Hypothalamus (tissue), 51 donors: ENCODE data around the gene ICOSLG.
A peak's percentile ranks its signal among the peaks of the same experiment; 100 is the strongest.
"Not testable (repeated sequence)": the region's sequence is repeated elsewhere in the genome, so short reads cannot be mapped to it uniquely, and the experiment has no call there.

Source experiments
- DNase-seq, 51 donors: peaks; one replicate each; lab custom pipeline; 2025; lab: John Stamatoyannopoulos, UW

The ICOSLG gene

GRCh38 chr21:44240842-44241241, at the start of gene ICOSLG:
TSS of gene ICOSLG (minus strand) at chr21:44240943. CDS start at chr21:44240817, 126 bp downstream.
- DNase-seq, result not testable (repeated sequence)

DNA sequence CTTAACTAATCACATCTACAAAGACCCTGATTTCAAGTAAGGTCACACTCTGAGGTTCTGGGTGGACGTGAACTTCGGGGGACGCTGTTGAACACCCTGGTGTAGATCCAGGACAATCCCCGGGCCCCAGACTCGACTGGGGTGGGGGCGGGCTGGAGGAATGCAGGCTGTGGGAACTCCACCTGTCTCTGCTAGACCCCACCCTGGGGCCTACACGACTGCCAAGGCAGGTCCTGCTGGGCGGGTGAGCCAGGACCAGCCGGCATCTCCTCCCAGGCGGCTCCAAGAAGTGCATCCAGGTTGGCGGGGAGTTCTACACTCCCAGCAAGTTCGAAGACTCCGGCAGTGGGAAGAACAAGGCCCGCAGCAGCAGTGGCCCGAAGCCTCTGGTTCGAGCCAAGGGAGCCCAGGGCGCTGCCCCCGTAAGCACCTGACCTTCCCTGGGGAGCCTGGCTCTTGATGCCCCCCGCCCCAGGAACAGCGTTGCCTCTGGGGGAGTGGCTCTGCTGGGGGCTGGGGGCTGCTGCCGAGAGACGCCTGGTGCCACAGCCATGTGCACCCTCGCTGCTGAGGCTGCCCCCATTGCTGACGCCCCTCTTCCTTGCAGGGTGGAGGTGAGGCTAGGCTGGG, 48.8 kb upstream of the ICOSLG start:
- DNase-seq, result no peak

- DNase-seq, result no peak
Observed at GRCh38 chr21:44288251-44289110, 47.7 kb upstream of the ICOSLG start.

DNA sequence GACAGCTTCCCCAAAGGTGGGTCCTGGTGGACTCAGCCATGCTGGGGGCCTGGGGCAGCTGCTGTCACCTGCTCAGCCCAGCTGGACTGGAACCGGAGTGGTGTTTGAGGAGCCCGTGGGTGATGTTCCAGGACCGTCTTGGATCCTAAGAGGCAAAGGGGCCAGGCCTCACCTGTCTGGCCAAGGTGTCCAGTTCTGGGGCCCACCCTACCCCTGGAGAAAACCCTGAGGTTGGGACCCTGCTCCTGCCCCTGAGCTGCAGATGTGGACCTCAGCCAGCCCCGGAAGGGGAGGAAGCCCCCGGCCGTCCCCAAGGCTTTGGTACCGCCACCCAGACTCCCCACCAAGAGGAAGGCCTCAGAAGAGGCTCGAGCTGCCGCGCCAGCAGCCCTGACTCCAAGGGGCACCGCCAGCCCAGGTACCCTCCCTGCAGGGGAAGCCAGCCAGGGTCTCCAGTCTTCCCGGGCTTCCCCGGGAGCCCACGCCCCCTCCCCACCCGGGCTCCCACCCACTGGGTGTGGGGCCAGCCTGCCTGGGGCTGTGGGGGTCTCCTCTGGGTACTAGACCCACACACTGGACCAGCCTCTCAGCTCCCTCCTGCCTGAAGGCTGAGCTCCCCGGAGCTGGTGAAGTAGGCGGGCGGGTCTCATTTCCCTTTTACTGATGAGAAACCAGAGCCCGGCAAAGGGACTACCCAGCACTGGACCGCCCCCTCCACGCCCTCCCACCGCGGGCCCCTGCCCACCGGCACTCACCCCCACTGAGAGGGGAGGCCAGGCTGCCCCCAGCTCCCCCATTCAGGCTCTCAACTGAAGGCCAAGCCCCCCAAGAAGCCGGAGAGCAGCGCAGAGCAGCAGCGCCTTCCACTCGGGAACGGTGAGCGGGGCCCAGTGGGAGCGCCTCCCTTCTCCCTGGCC, 46.2 kb upstream of the ICOSLG start:
- DNase-seq, result no peak

GRCh38 chr21:44286086-44286715, 45.5 kb upstream of the ICOSLG start:
- DNase-seq, result no peak

DNA sequence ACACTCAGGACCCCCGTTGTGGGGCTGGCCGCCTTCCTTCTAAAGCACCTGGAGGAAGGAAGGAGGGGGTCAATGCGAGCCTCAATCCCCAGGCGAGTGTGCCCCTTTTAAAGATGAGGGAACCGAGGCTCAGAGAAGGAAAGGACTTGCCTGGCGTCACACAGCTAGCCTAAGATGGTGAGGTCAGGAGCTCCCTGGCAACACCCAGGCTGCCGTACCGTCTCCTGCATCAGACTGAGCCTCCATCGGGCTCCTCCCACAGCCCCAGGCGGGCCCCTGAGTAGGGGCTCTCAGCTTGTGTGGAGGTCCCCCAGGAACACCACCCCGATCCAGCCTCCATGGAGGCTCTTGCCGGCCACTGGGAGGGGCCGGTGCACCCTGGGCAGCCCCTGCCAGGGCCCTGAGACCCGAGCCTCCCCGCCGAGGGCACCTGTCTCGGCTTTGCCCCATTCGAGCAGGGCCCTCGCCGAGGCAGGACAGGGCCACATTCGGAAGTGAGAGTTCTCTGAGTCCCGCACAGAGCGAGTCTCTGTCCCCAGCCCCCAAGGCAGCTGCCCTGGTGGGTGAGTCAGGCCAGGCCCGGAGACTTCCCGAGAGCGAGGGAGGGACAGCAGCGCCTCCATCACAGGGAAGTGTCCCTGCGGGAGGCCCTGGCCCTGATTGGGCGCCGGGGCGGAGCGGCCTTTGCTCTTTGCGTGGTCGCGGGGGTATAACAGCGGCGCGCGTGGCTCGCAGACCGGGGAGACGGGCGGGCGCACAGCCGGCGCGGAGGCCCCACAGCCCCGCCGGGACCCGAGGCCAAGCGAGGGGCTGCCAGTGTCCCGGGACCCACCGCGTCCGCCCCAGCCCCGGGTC, 44.6 kb upstream of the ICOSLG start, which contains the start of gene AIRE:
Gene AIRE (plus strand): TSS at position 739 of the 855 bp plus-strand sequence. CDS start 131 bp downstream, outside the sequence.
- peak in 2 of 51 donors; percentile 10 to 23 for DNase-seq

- DNase-seq, result no peak
Observed at GRCh38 chr21:44283948-44284347, 43.2 kb upstream of the ICOSLG start.

DNA sequence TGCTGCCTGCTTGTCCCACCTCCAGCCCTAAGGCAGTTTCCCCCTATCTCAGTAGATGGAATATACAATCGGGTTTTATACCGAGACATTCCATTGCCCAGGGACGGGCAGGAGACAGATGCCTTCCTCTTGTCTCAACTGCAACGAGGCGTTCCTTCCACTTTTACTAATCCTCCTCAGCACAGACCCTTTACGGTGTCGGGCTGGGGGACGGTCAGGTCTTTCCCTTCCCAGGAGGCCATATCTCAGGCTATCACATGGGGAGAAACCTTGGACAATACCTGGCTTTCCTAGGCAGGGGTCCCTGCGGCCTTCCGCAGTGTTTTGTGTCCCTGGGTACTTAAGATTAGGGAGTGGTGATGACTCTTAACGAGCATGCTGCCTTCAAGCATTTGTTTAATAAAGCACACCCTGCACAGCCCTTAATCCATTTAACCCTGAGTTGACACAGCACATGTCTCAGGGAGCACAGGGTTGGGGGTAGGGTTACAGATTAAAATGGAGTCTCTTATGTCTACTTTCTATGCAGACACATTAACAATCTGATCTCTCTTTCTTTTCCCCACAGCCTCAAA, 42.6 kb upstream of the ICOSLG start:
- DNase-seq, result not testable (repeated sequence)

DNA sequence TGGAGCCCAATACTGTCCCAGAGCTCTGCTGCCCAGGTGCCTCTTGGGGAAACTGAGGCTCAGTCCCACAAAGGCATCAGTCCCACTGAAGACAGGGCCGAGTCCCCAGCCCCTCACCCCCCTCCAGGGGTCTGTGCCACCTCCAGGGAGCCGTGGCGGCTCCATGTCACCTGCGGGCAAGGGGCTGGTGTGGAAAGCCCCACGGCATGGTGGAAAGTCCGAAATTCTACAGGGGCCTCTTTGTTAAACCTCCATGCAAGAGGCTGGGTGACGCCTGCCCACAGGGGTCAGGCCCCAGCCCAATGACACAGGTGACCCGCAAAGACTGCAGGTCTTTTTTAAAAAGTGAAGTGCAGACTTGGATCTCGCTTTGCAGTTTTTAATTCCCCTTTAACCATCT, 41.6 kb upstream of the ICOSLG start:
- DNase-seq, result no peak

GRCh38 chr21:44281801-44282200, 41.1 kb upstream of the ICOSLG start:
- no peak for DNase-seq

GRCh38 chr21:44279354-44280260, 38.9 kb upstream of the ICOSLG start:
- DNase-seq, result peak in 1 of 51 donors; percentile 10

GRCh38 chr21:44275041-44275440, 34.3 kb upstream of the ICOSLG start:
- no peak for DNase-seq

DNA sequence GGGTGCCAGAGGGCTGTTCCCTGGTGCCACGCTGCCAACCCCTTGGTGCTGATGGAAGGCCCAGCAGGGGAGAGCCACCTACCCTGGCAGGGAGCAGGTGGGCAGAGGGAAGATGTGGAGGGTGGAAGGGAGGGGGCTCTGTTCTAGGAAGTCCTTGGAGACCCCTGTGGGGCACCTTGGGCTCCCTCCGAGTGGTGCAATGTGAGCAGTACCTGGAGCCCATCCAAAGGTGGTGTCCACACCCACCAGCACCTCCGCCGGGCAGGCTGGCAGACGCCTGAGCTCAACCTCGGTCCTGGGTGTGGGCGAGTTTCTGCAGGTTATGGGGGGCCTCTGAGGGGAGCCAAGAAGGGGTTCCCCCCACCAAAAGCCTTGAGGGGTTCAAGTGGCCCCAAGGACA, 32.3 kb upstream of the ICOSLG start:
- no peak for DNase-seq

GRCh38 chr21:44272284-44272858, 31.6 kb upstream of the ICOSLG start:
- DNase-seq, result no peak

- DNase-seq, result no peak
Observed at GRCh38 chr21:44271558-44272283, 31.0 kb upstream of the ICOSLG start.

DNA sequence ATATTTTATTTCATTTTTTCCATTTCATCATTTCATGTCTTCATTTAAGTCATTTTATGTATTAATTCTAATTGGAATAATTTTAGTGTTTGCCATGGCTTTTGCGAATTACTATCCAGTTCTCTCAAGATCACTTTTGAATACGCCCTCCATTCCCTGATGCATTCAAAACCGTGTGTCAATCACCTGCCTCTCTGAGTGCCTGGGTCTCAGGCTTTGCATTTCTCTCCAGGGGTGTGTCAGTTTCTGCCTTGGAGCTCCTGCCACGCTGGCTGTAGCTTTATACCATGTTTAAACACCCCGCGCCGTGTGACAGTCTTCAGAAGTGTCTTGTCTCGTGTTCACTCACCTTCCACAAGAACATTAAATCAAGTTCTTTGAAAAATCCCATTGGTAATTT, 28.3 kb upstream of the ICOSLG start:
- no peak for DNase-seq

GRCh38 chr21:44267655-44268142, 27.0 kb upstream of the ICOSLG start:
- peak in 5 of 51 donors; percentile 5 to 28 (median 9) for DNase-seq
